SJSA1 (cell line): ENCODE results near the gene CELSR1. TPM values are rescaled to one million over a fixed set of nuclear protein-coding genes. Genes with fewer than 3 reads are reported as not detected.
A peak's percentile ranks its signal among the peaks of the same experiment; 100 is the strongest.

ENCODE experiments used
- DNase-seq, 2 experiments: peaks; one replicate each; pipeline ENCODE4 v3.0.0-alpha.2; 2015 to 2020; ENCODE audit warnings: low spot score in 2 of 2, low read depth in 1 of 2
- H3K27ac ChIP-seq: fragments of 250-450 bp; sonication (Bioruptor Pico); 2 replicates; pipeline ENCODE4 v1.5.1; 2020; ENCODE audit warnings: mild to moderate bottlenecking, moderate library complexity
- H3K27me3 ChIP-seq: fragments of 250-450 bp; sonication (Bioruptor Pico); replicated peaks from 2 replicates; pipeline ENCODE4 v1.5.1; 2020; ENCODE audit warnings: mild to moderate bottlenecking, moderate library complexity
- H3K36me3 ChIP-seq: fragments of 250-450 bp; sonication (Bioruptor Pico); 2 replicates; pipeline ENCODE4 v1.5.1; 2020; ENCODE audit warnings: mild to moderate bottlenecking
- H3K4me1 ChIP-seq: fragments of 250-450 bp; sonication (Bioruptor Pico); replicated peaks from 2 replicates; pipeline ENCODE4 v1.6.1; 2021; ENCODE audit warnings: mild to moderate bottlenecking
- H3K4me3 ChIP-seq: fragments of 250-450 bp; sonication (Bioruptor Pico); 2 replicates; pipeline ENCODE4 v1.5.1; 2020; ENCODE audit warnings: mild to moderate bottlenecking
- H3K9me3 ChIP-seq: fragments of 250-450 bp; sonication (Bioruptor Pico); replicated peaks from 2 replicates; pipeline ENCODE4 v1.5.1; 2020; ENCODE audit warnings: mild to moderate bottlenecking
- total RNA-seq: library from RNA; depleted of rRNA; stranded (reverse); fragments of >200 nt; shearing (Covaris generic); gene quantifications from 2 replicates; pipeline ENCODE4 v1.2.3, GENCODE V29; 2014

CELSR1 gene
- total RNA-seq, 1 experiment from 2014 or later: 1.1 TPM

DNA sequence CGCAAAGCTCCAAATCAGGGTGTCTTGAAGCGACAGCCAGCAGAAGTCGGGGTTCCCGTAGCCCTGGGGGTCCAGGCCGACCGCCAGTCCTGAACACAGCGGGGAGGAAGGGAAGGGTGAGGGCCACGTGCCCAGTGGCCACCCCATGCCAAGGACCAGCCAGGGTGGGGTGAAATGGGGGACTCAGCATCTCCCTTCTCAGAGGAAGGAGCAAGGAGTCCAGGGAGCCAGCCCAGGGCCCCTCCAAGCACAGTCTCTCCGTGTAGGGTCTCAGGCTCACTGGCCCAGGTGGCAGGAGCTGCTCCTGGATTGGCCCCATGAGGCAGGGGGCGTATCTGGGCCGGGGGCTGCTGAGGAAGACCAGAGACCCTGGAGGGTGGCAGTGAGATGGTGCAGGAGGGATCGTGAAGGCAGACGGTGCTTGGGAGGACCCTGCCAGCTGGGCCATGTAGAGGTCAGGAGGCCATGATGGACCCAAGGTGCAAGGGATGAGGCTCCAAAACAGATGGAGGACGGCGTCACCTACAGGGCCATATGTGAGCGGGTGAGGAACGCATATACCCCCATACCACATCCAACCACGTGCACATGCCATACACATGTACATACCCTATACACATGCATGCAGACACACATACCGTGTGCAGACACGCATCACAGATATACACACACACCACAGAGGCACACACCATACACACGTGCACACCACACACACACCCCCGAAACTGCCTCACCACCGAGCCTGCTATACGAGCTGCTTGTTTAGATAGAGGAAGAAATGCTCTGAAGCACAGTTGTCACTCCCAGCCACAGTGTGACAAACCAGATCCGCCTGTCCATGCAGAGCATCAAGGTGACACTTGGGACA lies 167.5 kb downstream of the CELSR1 start:
- no peaks in the 10 kb centered on the region for H3K27me3 ChIP-seq
- H3K4me1 ChIP-seq: no peaks in the 10 kb centered on the region
- H3K36me3 ChIP-seq: no peaks in the 10 kb centered on the region
- no peak for DNase-seq
- no peak overlapping the region for H3K4me3 ChIP-seq
- H3K27ac ChIP-seq: no peak overlapping the region
- 0 out of 2 replicates have a peak, but pooled peaks cover 4% of the 10 kb centered on the region for H3K9me3 ChIP-seq

DNA sequence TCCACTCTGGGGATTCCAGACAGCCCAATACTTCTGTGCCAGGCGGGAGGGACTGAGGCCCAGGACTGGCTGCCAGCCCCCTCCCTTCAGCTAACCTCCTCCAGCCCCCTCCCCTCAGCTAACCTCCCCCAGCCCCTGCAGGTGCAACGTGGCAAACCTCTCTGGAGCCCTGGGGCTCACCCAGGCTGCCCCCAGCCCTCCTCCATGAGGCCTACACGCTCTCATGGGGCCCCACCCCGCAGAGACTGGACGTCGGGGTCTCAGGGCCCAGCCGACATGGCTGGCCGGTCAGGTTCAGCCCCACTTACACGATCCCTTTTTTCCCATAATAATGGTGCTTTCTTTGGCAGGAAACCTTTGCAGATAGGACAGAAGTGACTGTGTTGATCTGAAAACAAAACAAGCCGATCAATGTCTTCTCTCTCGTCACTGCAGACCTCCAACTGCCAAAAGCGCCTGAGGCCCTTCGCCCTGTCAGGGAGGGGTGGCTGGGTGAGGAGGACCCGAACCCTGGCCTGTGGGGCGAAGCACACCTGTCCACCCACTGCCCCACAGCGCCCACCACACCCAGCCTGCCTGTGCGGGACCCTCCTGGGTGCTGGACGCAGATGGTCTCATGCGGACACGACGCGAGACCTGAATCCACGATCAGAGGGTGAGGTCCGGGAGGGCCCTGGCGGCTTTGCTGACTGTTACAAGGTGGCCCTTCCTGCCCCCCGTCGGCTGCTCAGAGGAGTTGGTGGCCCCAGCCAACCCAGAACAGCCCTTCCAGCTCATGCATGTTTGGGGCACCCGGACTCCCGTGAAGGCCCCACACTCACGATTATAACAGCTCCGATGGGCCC lies 168.3 kb downstream of the CELSR1 start:
- no peaks in the 10 kb centered on the region for H3K4me1 ChIP-seq
- no peaks in the 10 kb centered on the region for H3K36me3 ChIP-seq
- H3K27me3 ChIP-seq: no peaks in the 10 kb centered on the region
- DNase-seq: no peak
- no peaks in the 10 kb centered on the region for H3K9me3 ChIP-seq
- H3K27ac ChIP-seq: no peak overlapping the region
- H3K4me3 ChIP-seq: no peak overlapping the region

DNA sequence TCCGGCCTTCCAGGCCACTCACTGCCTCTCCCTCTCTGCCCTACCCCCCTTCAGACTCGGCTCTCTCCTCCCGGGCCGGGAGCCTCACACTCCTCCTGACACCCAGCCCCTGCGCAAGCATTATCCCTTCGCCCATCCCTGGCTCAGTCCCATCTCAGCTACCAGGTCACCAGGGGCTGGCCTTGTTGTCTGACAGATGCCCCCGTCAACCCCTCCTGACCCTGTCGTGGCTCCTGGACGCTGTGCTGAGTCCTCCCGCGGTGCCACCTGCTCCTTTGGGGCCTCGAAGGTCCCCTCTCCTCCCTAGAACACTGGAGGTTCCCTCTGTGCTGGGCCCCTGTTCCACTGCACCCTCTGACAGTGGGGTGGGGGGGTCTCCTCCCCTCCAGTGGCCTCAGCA lies 169.0 kb downstream of the CELSR1 start:
- H3K27ac ChIP-seq: no peak overlapping the region
- no peaks in the 10 kb centered on the region for H3K9me3 ChIP-seq
- H3K4me3 ChIP-seq: no peak overlapping the region
- no peaks in the 10 kb centered on the region for H3K4me1 ChIP-seq
- DNase-seq: no peak
- no peaks in the 10 kb centered on the region for H3K36me3 ChIP-seq
- H3K27me3 ChIP-seq: no peaks in the 10 kb centered on the region

DNA sequence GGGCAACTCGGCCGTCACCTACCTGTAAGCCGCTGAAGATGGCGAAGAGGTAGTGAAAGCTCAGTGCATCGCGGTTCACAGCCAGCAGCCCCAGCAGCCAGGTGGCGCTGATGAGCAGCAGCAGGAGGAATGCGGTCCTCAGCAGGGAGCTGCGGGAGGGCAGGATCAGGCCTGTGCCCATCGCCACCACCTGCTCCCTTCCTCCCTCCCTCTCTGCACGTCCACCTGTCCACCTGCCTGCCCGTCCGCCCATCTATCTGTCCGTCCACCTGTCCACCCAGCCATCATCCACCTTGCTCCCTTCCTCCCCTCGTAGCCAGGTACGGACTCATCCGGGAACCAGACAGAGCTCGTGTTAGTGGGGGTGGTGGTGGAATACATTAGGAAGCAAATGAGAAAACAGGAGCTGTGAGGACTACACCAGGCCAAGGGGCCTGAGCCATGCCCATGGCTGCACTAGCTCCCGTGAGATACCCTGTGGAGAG lies 169.7 kb downstream of the CELSR1 start:
- H3K27ac ChIP-seq: no peak overlapping the region
- H3K9me3 ChIP-seq: no peaks in the 10 kb centered on the region
- no peaks in the 10 kb centered on the region for H3K36me3 ChIP-seq
- no peaks in the 10 kb centered on the region for H3K27me3 ChIP-seq
- DNase-seq: peak in 1 of 2 experiments; percentile 34
- no peaks in the 10 kb centered on the region for H3K4me1 ChIP-seq
- no peak overlapping the region for H3K4me3 ChIP-seq

DNA sequence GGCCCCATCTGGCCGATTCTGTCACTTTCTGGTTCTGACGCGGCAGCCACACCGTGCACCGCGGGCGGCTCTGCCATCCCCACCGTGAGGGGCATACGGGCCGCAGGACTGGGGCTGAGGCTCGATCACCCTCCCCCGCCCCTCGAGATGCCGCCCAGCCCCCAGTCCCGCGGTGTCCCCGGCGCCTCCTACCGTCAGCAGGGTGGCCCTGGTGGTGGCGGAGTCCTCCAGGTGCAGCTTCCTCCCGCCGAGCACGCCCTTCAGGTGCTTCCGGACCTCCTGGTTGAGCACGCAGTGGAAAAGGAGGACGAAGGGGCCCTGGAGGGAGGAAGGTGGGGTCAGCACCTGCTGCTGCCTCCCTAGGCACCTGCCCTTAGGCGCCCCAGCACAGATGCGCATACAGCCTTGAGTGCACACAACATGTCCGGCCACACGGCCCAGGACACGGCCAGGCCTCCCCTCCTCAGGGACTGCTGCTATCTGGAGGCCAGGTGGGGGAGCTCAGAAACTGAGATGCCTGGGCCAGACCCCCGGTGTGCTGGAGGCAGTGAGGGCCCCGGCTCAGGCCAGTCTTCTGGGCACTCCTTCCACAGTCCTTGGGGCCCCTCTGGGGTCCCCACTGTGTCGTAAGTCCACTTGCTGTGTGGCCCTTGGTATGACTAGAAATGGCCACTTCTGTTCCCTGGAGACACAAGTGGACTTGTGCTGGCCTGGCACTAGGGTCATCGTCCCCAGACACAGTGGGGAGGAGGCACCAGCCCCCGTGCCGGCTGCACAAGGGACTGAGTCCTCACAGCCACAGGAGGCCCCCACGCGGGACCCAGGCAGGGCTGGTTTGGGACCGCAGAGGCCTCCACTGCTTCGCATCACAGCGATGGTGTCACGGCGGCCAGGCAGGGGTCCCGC lies 170.4 kb downstream of the CELSR1 start:
- DNase-seq: peak in 1 of 2 experiments; percentile 24
- no peaks in the 10 kb centered on the region for H3K27me3 ChIP-seq
- no peaks in the 10 kb centered on the region for H3K9me3 ChIP-seq
- no peak overlapping the region for H3K27ac ChIP-seq
- H3K4me3 ChIP-seq: no peak overlapping the region
- H3K36me3 ChIP-seq: no peaks in the 10 kb centered on the region
- H3K4me1 ChIP-seq: no peaks in the 10 kb centered on the region

DNA sequence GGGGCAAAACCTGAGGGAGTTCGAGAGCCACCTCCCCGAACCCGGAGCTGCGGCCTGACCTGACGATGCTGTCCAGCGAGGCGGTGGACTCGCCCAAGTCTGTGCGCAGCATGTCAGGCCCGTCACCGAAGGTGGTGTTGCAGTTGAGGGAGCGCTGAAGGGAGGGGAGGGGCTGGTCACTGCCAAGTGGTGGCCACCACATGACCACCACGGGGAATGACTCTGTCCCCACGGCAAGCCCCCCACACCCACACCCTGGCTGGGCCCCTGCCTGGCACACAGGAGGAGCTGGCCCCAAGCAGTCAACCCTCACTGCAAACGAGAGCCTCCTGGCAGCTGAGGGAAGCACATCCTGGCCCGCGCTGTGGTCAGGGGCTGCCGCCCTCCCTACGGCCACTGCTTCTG lies 171.1 kb downstream of the CELSR1 start:
- Histone ChIP-seq H3K4me3 (no peak overlapping the region), H3K27me3 (no peaks in the 10 kb centered on the region), H3K36me3 (no peaks in the 10 kb centered on the region), H3K9me3 (no peaks in the 10 kb centered on the region), H3K27ac (no peak overlapping the region), H3K4me1 (no peaks in the 10 kb centered on the region)
- DNase-seq: no peak

DNA sequence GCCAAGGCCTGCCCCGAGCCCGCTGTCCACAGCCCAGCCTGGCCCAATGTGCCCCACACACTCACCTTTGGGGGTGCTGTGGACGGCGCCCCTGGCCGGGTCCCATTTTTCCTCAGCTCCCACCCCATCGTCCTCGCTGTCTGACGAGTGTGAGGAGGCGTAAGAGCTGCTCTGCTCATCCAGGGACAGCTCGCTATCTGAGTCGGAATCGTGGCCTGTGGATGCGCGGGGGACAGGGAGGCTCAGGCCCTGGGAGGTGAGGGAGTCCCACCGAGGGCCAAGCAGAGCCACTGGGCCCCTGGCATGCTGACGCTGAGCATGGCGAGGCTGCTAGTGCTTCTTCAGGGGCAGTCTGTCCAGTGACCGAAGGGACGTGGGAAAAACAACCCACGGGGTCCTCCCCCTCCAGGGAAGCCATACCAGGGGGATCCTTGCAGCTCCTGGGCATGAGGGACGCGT lies 172.2 kb downstream of the CELSR1 start:
- Histone ChIP-seq H3K4me3 (no peak overlapping the region), H3K4me1 (no peaks in the 10 kb centered on the region), H3K27ac (no peak overlapping the region), H3K36me3 (no peaks in the 10 kb centered on the region), H3K27me3 (no peaks in the 10 kb centered on the region), H3K9me3 (no peaks in the 10 kb centered on the region)
- no peak for DNase-seq

DNA sequence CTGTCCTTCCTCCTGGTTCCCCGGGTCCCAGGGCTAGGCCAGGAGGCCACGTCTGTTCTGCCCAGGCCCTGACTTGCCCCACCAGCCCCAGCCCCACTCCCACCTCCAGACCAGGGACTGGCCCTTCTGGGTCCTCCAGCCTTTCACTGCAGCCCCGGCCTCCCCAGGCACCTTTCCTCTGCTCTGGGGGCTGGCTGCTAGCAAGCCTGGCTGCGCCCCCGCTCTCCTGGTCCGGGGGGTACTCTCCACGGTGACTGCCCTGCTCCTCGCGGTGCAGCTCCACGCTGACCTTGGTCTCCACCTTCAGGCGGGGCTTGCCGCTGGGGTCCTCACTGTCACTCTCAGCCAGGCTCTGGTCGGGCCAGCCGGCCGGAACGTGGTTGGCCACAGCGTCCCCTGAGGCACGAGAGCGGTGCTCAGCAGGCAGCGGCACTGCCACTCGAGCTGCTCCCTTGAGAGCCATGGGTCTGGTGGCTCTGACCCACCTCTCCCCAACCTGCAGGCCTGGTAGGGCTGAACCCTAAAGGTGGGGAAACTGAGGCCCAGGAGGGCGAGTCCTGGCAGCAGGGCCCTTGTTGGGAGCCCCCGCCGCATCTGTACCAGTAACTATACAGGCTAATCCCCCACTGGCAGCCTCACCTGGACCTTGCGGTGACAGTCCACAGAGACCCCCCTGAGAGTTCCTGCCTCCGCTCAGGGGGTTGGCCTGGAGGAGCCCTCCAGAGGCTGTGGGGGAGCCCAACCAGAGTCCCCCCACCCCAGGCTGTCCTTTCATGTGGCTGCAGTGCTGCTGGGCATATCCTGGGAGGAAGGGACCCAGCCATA lies 172.9 kb downstream of the CELSR1 start:
- no peaks in the 10 kb centered on the region for H3K9me3 ChIP-seq
- H3K36me3 ChIP-seq: no peaks in the 10 kb centered on the region
- no peak overlapping the region for H3K27ac ChIP-seq
- no peak for DNase-seq
- no peak overlapping the region for H3K4me3 ChIP-seq
- H3K27me3 ChIP-seq: no peaks in the 10 kb centered on the region
- H3K4me1 ChIP-seq: no peaks in the 10 kb centered on the region

DNA sequence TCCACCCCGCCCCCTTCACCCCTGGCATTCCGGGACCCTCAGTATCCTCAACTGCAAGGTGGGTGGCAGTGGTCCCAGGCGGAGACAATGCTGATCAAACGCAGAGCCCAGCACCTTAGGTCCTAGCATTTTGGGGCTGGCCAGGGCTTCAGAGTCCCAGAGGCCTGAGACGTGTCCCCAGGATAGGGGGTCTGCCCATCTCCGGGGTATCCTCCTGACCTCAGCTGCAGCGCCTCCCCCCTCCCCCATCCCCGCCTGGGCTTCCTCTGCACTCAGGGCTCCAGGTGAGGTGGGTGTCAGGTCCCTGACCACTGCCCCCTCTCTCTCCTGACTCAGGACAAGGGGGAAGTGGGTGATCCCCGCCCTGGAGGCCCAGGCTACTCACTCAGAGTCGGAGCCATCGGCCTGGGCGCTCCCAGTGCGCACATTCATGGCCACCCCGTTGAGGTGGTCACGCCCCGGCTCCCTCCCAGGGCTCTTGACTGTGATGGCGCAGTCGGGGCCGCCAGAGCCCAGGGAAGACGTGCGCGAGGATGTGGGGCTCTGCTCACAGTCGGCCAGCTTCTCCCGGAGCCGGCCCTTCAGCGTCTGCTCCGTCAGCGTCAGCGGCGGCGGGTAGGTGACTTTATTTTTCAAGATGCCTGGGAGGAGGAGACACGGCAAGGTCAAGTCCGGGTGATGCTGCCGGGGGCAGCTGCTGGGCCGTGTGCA lies 173.7 kb downstream of the CELSR1 start:
- Histone ChIP-seq H3K4me3 (no peak overlapping the region), H3K36me3 (no peaks in the 10 kb centered on the region; the same call in 1 of the 2 replicates), H3K4me1 (no peaks in the 10 kb centered on the region), H3K27me3 (no peaks in the 10 kb centered on the region), H3K9me3 (no peaks in the 10 kb centered on the region), H3K27ac (no peak overlapping the region)
- no peak for DNase-seq

DNA sequence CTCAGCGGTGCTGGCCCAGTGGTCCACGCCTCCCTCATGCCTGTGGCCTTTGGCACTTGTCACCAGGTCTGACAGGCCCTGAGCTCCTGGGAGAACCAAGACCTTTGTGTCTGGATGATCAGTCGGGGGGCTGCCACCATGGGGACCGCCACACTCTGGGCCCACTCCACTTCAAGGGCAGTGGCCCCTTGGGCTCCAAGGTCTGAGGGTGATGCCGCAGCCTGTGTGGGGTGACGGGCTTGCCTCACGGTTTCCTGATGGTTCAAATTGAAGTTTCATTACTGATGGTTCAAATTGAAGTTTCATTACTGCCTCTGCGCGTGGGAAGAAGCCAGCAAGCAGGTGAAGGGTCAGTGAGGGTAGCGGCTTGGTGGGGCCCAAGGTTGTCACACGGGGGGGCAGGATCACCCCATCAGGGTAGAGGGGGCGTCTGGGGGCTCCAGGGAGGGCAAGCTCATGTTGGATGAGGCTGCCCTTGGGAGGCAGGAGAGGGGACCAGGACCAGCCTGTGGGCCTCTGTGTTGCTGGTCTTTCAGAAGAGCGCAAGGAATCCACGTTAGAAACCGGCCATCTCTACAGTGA lies 174.4 kb downstream of the CELSR1 start:
- Histone ChIP-seq H3K4me1 (no peaks in the 10 kb centered on the region), H3K4me3 (no peak overlapping the region), H3K27me3 (no peaks in the 10 kb centered on the region), H3K27ac (no peak overlapping the region), H3K9me3 (no peaks in the 10 kb centered on the region), H3K36me3 (peaks cover 5% of the 10 kb centered on the region; the same call in 1 of the 2 replicates)
- no peak for DNase-seq

DNA sequence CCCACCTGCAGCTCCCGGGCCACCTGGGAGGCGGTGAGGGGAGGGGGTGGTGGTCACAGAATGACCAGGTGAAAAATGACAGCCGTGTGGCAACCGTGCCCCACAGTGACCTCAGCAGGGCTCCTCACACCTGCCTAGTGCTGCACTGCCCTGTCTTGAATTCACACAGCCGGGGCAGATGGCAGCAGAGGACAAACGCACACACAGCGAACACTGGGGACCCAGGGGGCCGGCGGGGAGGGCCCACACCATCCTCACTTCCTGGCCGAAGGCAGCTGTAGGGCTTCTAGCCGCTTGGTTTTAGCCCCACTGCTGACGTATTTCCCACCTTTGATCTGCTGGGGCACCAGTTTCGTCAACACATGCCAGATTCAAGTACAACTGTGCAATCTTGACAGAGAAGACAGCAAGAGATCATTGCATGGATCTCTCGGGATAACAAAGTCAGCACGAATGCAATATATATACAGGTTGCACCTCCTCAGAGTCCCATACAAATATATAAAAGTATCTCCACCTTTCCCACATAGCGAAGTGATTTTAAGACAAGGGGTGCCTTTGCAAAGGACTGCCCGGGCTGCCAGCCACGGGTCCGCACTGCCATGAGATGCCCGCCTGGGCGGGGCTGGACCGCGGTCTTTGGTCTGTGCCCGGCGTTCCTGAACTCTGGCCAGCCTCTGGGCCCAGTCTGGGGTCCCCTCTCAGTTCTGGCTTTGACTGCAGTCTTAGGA lies 175.1 kb downstream of the CELSR1 start:
- H3K4me1 ChIP-seq: no peaks in the 10 kb centered on the region
- no peaks in the 10 kb centered on the region for H3K27me3 ChIP-seq
- no peaks in the 10 kb centered on the region for H3K9me3 ChIP-seq
- H3K36me3 ChIP-seq: peaks cover 7% of the 10 kb centered on the region
- no peak overlapping the region for H3K27ac ChIP-seq
- no peak overlapping the region for H3K4me3 ChIP-seq
- DNase-seq: no peak
